NCI-H524 (cell line): ENCODE measurements around the gene SEMA4A.
"Not testable (repeated sequence)": the region's sequence is repeated elsewhere in the genome, so short reads cannot be mapped to it uniquely, and the experiment has no call there.

ENCODE experiments used
- DNase-seq, 2 experiments: peaks; one replicate each; lab custom pipeline; 2025; lab: John Stamatoyannopoulos, UW

SEMA4A gene

DNA sequence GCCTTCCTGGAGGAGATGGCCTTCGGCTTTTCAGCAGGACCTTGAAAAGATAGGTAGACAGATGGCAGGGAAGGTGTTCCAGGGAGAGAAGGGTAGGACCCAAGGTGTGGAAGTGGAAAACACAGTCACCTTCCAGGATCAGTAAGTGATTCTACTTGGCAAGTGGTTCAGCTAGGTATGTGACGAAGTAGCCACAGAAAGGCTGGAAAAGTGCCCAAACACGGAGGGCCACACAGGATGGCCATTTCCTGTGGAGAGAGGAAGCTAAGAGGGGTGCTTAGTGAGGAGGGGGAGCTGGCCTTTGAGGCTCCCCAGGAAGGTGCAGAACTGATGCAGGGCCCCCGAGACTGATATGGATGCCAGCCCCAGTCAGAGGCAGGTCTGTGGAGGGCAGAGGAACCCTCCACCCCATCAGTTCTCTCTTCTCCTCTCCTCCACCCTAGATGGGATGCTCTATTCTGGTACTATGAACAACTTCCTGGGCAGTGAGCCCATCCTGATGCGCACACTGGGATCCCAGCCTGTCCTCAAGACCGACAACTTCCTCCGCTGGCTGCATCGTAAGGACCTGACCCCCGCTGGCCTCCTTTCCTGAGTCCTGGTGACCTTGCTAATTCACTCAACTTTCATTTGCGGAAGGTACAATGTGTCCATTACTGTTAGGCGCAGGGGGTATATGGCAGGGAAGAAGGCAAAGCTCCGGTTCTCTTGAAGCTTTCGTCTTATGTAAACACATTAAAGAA lies 6.8 kb downstream of the SEMA4A start:
- DNase-seq: no peak

DNA sequence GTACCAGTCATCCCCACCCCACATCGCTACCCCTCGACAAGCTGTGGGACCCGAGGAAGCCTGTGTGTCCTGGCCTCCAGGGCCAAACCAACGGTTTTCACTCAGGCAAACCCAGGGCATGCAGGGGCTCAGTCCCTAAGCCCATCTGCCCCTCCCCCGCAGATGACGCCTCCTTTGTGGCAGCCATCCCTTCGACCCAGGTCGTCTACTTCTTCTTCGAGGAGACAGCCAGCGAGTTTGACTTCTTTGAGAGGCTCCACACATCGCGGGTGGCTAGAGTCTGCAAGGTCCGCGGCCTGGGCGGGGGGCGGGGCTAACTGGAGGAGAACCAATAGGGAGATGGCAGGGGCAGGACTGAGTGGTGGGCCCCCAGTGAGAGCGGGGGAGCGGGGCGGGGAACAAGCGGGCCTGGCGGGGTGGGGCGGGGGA lies 7.4 kb downstream of the SEMA4A start:
- no peak for DNase-seq

DNA sequence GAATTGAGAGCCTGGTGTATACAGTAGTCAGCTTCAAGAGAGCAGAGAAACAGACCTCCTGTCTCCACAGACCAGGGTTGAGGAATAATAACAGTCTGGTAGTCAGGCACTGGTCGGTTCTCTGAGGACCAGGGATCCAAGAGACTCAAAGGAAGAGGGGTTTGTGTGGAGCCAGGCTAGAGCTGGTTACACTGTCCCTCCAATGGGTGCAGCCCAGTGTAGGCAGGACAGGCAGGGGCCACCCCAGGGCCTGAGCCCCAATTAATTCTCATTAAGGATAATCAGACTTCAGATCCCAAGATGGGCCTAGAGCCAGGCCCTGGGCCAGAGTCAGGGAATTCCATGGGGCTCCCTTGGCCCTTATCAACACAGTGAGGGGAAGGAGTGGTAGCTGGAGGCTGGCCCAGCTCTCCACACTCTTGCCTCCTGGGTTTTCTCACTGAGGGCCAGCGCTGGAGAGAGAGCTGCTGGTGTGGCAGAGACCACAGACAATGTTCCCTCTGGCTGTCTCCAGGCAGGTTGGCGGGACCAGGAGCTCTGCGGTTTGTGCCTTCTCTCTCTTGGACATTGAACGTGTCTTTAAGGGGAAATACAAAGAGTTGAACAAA lies 9.1 kb downstream of the SEMA4A start:
- DNase-seq: no peak

DNA sequence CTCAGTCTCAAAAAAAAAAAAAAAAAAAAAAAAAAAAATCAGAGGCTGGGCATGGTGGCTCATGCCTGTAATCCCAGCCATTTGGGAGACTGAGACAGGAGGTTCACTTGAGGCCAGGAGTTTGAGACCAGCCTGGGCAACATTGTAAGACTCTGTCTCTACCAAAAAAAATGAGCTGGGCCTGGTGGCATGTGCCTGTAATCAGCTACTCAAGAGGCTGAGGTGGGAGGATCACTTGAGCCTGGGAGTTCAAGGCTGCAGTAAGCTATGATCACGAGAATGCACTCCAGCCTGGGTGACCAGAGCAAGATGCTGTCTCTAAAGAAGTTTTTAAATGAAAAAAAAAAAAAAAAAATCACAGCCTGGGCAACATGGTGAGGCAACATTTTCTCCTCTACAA lies 10.3 kb downstream of the SEMA4A start:
- no peak for DNase-seq

DNA sequence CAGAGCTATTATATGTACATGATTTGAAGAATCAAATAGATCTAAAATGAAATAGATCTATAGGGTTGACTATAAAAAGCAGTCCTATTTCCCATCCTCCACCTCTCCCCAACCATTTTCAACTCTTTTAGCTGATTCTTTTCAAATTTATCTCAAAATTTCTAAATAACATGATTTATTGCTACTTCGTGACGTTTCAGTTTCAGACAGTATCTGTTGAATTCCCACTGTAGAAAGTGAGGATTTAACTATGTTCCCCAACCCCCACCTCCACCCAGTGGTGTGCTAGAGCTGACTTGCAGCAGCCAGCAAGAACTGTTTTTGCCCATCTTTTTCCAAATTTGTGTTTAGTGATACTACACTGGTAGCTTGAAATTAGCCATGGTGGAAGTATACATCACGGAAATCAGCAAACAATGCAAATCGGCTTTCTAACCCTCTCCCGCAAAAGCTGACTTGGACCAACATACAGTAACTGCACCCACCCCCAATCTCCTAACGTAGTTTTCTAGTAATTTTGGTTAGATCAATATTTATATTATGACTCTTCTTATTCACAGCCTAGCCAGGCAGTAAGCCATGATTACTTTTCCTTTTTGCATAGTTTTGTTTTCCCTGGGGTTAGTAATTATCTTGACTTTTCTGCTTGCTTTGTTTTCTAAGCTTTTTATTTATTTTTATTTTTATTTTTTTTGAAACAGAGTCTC lies 10.9 kb downstream of the SEMA4A start:
- DNase-seq: no peak

DNA sequence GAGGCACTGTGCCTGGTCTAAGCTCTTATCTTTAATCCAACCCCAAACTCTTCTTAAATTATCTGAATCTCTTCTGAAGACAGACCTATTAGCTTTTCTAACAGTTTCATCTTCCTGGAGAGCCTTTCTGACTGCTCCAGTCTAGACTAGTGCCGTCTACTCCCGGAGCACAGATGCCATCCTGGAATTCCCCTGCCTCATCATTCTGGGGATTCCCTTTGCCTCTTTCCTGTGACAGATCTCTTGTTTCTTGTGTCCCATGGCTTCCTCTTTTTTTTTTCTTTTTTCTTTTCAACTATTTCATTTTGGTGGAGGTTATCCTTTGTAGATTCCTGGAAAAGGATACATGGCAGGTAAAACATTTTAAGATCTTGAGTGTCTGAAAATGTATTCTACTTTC lies 11.7 kb downstream of the SEMA4A start:
- DNase-seq: no peak

DNA sequence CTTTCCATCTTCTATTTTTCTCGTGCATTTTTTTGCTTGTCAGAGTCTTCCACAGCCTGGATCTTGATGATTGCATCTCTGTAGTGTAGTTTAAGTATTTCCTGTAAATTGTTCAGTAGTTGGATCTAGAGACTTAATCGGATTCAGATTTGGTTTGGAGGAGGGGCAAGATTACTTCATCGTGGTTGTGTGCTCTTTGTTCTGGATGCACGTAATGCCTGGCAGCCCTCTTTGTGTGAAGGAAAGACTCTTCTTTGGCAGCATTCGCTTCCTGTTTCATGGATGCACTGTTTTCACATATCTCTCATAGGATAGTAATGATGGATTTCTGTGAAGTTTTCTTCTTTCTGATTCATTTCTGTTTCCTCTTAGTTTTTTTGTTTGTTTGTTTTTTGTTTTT lies 14.2 kb downstream of the SEMA4A start:
- DNase-seq: no peak

DNA sequence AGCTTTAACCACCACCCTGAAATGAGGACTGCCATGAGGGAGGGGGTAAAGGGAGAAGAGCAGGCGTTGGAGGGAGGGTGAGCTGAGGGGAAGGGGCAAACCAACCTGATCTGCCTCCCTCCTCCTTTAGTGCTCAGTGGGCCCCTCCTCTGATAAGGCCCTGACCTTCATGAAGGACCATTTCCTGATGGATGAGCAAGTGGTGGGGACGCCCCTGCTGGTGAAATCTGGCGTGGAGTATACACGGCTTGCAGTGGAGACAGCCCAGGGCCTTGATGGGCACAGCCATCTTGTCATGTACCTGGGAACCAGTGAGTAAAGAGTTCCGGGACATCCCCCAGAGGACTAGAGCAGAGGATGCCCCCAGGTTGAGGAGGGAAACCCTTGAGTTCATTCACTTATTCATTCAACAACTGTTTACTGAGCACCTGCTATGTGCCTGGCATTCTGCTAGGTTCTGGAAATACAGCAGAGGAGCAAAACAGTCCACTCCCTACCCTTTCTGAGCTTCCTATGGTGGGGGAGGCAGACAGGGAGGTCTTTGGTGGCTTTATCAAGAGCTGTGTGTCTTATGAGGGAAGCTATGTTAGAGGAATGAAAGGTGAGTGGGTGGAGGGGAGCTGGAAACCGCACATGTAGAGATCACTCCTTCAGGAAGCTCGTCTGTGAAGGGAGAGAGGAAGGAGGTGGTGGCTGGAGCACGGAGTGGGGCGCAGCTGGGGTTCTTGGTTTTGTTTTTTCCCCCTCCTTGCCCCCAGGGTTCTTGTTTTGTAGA lies 19.5 kb downstream of the SEMA4A start:
- DNase-seq: no peak

DNA sequence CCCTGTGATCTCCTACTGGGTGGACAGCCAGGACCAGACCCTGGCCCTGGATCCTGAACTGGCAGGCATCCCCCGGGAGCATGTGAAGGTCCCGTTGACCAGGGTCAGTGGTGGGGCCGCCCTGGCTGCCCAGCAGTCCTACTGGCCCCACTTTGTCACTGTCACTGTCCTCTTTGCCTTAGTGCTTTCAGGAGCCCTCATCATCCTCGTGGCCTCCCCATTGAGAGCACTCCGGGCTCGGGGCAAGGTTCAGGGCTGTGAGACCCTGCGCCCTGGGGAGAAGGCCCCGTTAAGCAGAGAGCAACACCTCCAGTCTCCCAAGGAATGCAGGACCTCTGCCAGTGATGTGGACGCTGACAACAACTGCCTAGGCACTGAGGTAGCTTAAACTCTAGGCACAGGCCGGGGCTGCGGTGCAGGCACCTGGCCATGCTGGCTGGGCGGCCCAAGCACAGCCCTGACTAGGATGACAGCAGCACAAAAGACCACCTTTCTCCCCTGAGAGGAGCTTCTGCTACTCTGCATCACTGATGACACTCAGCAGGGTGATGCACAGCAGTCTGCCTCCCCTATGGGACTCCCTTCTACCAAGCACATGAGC lies 23.3 kb downstream of the SEMA4A start:
- DNase-seq: no peak

DNA sequence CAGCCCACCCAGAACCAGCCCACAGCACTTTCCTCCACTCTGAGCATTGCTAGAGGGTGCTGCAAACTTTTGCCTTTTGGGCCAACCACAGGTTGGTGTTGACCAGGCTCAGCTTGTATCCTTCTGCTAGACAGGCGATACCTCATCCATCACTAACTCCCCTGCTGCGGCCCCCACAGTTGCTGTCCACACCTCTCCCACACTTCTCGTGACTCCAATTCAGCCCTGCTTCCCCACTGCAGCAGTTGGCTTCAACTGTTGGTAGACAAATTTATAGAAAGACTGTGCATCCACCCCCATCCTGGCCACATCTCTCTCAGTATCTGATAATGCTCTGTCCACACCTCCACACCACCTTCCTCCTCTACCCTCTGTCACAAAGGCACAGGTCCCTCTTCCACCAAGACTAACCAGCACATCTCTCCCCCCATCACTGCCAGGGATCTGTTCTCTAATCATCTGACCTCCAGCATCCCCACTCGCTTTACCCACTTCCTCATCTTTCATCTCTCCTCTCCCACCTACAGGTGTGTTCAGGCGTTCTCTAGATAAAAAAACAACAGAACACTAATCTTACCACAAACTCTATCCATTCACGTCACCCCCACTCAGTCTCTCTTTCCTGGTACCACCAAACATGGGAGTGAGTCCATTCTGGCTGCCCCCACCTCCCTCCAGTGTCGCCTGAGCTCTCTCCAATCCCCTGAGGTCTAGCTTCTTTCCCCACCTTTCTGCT lies 24.7 kb downstream of the SEMA4A start:
- no peak for DNase-seq

DNA sequence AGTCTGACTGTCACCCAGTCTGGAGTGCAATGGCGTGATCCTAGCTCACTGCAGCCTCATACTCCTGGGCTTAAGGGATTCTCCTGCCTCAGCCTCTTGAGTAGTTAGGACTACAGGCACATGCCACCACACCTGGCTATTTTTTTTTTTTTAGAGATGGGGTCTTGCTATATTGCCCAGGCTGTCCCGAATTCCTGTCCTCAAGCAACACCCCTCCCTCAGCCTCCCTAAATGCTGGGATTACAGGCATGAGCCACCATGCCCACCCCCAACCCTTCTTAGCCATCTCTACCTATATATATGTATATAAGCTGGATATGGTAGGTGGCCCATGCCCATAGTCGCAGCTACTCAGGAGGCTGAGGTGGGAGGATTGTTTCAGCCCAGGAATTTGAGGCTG lies 27.1 kb downstream of the SEMA4A start:
- no peak for DNase-seq

DNA sequence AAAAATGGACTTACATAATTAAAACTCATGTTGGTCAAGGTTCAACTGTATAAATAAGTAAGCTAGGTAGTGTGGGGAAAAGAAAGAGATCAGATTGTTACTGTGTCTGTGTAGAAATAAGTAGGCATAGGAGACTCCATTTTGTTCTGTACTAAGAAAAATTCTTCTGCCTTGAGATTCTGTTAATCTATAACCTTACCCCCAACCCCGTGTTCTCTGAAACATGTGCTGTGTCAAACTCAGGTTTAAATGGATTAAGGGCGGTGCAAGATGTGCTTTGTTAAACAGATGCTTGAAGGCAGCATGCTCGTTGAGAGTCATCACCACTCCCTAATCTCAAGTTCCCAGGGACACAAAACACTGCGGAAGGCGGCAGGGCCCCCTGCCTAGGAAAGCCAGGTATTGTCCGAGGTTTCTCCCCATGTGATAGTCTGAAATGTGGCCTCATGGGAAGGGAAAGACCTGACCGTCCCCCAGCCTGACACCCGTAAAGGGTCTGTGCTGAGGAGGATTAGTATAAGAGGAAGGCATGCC lies 28.1 kb downstream of the SEMA4A start:
- peak; percentile 59 to 83 for DNase-seq

DNA sequence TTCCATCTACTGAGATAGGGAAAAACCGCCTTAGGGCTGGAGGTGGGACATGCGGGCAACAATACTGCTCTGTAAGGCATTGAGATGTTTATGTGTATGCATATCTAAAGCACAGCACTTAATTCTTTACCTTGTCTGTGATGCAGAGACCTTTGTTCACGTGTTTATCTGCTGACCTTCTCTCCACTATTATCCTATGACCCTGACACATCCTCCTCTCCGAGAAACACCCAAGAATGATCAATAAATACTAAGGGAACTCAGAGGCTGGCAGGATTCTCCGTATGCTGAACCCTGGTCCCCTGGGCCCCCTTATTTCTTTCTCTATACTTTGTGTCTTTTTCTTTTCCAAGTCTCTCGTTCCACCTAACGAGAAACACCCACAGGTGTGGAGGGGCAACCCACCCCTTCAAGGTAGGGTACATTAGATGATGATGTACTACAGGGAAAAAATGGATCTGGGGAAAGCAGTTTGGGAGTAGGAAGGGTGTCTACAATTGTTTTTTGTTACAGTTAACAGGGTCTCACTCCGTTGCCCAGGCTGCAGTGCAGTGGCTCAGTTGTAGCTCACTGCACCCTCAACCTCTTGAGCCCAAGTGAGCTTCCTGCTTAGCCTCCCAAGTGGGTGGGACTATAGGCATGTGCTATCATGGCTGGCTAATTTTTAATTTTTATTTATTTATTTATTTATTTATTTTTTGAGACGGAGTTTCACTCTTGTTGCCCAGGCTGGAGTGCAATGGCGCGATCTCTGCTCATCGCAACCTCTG lies 28.8 kb downstream of the SEMA4A start:
- DNase-seq: not testable (repeated sequence)

DNA sequence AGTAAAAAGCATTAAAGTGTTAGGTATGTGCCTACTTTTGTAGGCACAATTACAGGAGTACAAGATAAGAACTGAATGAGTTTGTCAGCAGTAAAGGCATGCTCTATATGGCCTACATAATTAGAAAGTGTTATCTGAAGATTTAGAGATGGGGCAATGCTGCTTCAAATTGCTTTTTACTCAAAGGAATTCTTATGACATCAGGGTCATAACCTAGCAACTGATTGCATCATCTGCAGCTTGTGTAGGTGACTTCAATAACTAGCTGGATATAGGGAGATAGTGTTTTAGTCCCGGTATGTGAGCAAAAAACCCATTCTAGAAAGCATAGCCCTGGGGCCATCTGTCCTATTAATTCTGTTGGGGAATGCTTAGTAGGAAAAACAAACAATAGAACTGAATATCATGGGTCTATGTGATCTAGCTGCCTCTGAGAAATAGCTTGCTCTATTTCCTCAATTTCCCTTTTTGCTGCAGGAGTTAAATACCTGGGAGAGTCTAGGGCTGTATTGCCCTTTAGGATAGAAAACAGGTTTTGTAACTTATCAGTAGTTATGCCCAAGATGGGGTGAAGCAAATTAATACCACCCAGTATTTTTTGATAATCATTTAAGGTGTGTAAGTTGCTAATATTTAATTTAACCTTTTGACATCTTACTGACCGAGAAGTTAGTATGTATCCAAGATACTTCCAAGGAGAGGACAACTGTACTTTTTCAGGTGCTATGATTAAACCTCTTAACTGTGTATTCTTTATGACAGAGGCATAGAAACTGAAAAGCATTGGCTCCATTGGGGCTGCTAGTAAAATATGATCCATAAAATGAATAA lies 33.2 kb downstream of the SEMA4A start:
- DNase-seq: not testable (repeated sequence)

DNA sequence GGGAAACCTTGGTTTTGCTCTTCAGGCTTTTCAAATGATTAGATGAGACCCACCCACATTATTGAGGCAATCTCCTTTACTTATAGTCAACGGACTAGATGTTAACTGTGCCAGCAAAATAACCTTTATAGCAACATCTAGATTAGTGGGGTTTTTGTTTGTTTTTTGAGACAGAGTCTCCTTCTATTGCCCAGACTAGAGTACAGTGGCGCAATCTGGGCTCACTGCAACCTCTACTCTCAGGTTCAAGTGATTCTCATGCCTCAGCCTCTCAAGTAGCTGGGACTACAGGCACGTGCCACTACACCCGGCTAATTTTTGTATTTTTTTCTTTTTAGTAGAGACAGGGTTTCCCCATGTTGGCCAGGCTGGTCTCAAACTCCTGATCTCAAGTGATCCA lies 36.9 kb downstream of the SEMA4A start:
- not testable (repeated sequence) for DNase-seq

DNA sequence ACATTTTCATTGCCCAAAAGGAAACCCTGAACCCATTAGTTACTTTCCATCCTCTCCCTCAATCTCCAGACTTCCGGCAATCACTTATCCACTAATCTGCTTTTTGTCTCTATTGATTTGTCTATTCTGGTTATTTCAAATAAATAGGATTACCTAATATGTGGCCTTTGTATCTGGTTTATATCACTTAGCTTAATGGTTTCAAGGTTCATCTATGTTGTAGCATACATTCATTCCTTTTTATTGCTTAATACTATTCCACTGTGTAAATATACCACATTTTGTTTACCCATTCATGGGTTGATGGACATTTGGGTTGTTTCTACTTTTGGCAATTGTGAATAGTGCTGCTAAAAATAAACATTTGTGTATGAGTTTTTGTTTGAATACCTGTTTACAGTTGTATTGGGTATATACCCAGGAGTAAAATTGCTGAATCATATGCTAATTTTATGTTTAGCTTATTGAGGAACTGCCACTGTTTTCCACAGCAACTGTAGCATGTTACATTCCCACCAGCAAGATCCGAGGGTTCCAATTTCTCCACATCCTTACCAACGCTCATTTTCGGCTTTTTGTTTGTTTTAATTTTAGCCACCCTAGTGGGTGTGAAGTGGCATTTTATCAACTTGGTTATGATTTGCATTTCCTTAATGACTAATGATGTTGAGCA lies 38.0 kb downstream of the SEMA4A start:
- no peak for DNase-seq

DNA sequence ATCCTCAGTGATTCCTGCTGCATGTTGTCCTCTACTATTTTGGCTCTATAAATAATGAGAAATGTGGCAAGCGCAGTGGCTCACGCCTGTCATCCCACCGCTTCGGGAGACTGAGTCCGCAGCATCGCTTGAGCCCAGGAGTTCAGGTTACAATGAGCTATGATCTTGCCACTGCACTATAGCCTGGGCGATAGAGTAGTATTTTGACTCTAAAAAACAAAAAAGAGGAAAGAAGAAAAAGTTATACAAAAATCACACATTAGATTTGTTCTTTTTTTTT lies 39.8 kb downstream of the SEMA4A start:
- no peak for DNase-seq

DNA sequence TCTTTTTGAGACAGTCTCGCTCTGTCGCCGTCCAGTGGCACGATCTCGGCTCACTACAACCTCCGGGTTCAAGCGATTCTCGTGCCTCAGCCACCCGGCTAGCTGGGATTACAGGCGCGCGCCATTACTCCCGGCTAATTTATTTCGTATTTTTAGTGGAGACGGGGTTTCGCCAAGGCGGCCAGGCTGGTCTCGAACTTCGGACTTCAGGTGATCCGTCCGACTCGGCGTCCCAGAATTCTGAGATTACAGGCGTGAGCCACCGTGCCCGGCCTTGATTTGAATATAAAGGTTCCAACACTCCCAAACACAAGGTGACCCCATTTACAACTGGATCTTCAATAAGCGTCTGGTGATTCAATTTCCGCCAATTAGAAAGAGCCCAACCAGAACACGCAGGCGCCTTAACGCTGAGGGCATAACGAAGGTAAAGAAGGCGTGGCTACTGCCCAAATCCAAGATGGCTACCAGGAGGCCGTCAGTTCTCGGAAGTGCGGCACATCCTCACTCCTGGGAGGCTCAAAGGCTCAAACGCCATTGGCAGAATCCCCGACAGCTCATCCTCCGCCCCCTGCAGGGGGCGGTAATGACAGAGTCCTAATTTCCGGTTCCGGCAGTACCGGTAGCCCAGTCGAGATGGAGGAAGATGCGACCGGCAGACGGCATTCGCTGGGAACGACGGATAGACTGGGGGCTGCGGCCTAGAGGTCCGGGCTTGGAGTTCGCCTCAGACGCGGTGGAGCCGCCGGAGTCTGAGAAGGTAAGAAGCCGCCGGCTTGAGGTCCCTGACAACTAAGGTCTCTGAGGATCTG lies 40.3 kb downstream of the SEMA4A start, which contains the start of gene SLC25A44:
Gene SLC25A44, plus strand, starts transcription at position 617 of the 812 bp plus-strand sequence. CDS start 5,744 bp downstream, outside the sequence.
- peak; percentile 98 to 99 for DNase-seq
